OCI-LY7 (cell line): ENCODE measurements around the gene PRPF8.

ENCODE experiments used
- CTCF ChIP-seq: fragments of 200-600 bp; sonication (generic); conservative IDR thresholded peaks from 2 replicates; pipeline ENCODE4 v1.5.1; 2014; ENCODE audit warnings: mild to moderate bottlenecking, antibody characterized with exemption, low read length, moderate library complexity, mixed read lengths
- EZH2phosphoT487 ChIP-seq: fragments of 200-600 bp; sonication (generic); IDR thresholded peaks from 2 replicates; pipeline ENCODE4 v1.6.1; 2018; ENCODE audit warnings: low read depth, borderline replicate concordance, mild to moderate bottlenecking, mixed run types, antibody characterized with exemption, low read length, moderate library complexity, mixed read lengths

- TF ChIP-seq CTCF (no peak), EZH2phosphoT487 (no peak)
Measured at GRCh38 chr17:1690544-1691221, 6.0 kb upstream of the PRPF8 start.
